HG03565 (cell line): ENCODE results near the gene GLB1L2.
"Not testable (repeated sequence)": the region's sequence is repeated elsewhere in the genome, so short reads cannot be mapped to it uniquely, and the experiment has no call there.

ENCODE experiments used
- ATAC-seq: cut with Tn5 transposase; IDR thresholded peaks from one replicate; pipeline ENCODE4 v1.9.1; 2021; ENCODE audit warnings: mild to moderate bottlenecking, moderate library complexity; ENCODE audit not compliant: unreplicated experiment

GLB1L2 gene

DNA sequence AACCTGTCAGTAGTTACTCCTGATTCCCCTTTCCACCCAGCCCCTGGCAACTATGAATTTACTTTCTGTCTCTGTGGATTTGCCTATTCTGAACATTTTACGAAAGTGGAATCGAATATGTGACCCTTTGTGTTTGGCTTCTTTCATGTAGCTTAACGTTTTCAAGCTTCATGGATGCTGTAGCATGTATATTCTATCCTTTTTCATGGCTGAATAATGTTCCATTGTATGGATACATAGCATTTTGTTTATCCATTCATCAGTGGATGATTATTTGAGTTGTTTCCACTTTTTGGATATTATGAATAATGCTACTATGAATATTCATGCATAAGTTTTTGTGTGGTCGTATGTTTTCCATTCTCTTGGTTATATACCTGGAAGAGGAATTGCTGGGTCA, 9.2 kb upstream of the GLB1L2 start:
- no peak for ATAC-seq

DNA sequence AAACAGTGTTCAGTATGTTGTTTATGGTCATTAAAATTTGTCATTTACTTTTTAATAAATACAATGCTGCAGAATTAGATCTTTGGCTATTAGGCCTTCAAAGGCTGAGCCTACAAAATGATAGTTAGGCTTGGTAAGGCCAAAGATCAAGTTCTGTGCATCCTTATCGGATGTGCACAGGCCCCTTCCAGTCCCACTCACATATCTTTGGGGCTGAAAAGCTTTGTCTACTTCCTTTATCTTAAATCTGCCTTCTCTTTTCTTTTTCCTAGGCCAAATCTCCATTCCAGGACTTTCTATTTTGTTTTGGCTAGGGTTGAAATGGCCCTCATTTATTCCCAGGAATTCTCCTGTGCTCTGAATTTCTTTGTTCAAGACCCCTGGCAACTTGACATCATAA, 3.4 kb upstream of the GLB1L2 start:
- no peak for ATAC-seq

DNA sequence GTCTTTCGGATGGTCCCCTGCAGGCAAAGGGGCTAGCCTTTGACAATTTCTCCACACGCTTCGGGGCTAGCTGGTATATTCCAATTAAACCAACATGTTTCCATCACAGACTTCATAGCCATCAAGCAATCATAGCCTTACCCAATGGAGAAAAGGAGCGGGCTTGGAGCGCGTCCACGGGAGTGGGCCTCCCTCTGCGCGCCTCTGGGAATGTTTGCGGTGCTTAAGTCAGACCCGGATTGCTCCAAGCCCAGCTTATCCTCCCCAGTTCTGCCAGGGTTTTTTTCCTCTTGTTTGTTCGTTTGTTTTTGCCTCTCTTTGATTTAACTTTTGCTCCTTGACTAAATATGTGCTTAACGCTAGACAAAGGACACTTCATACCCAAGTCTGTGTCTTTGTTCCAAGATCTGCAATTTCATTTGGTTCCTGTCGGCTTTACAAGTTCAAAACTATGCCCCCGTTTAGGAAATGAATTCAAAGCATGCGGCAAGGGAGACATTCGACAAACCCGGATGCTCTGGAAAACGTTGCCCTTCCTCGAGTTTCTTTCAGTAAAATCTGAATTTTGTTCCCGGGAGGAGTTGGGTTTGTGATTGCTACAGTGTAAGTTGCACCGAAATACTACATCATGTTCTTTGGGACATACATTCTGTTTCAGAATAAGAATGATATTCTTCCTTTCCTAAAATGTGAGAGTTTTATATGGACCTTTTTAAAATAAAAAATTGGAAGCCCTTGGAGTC, 1.0 kb upstream of the GLB1L2 start:
- no peak for ATAC-seq

DNA sequence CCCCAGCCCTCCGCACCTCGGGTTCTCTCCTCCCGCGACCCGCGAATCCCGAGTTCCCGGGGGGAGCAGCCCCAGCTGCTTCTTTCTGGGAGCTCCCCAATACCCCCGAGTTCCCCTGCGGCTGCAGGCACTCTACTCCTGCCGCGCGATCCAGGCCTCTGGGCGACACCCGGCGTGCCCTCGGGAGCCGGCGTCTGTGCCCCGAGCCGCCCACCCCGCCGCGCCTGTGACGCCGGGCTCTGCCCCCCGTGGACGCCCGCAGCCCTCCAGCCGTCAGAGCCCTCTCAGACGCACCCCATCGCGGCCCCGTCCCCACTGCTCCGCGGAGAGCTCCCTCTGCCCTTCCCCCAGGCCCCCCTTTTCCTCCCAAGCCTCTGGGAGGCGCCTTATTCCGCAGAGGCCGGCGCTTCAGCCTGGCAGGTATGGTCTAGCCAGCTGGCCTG, 422 bp downstream of the GLB1L2 start:
- ATAC-seq = no peak

DNA sequence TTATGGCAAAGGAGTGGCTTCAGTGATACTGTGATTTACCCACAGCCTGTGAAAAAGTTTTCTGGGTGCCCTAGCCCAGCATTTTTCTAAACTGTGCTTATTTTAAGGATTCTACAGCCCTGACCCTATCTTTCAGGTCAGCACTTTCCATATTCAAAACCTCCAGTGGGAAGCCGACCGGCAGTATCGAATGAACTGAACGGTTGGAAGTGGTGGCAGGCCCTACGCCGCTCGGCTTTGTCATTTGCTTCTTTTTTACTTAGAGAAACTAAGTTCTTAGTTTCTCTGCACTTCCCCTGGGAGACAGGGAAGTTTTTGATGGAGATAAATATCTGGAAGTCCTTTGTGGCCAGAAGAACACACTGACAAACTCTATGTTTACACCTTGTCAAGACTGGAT, 994 bp downstream of the GLB1L2 start:
- no peak for ATAC-seq

DNA sequence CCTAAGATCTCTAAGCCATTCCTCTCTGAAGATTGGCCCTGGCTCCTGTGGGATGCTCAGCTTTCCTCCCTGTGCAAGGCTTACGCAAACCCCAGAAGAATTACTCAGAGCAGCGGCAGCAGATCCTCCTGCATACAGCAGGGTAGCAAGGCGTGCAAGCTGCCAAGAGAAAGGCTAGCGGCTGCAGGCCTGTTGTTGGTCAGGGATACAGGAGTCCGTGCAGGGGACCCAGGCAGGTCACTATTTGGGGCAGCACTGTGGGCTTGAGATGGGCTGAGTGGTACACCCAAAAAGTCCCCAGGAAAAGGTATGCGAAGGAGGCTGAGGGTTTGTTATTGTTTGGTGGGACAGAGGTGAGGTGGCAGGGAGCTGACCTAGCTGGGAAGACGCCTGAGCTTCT, 1.5 kb downstream of the GLB1L2 start:
- ATAC-seq = no peak

DNA sequence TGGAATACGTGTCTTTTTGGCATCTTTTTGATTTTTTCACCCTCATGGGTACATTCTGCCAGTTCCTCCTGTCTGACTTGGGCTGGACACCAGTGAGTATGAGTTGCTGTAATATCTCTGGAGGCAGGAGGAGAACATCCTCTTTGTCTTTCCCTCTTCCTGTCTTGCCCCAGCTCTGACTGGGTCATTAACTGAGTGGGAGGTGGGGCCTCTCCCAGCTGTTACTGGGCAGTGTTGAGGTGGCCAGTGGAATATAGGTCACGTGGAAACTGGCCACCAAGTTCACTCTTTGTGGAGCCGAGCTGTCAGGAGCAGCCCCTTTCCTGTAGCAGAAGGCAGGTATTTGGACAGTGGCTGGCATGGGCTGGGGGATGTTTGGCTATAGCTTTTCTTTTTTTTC, 2.2 kb downstream of the GLB1L2 start:
- no peak for ATAC-seq

DNA sequence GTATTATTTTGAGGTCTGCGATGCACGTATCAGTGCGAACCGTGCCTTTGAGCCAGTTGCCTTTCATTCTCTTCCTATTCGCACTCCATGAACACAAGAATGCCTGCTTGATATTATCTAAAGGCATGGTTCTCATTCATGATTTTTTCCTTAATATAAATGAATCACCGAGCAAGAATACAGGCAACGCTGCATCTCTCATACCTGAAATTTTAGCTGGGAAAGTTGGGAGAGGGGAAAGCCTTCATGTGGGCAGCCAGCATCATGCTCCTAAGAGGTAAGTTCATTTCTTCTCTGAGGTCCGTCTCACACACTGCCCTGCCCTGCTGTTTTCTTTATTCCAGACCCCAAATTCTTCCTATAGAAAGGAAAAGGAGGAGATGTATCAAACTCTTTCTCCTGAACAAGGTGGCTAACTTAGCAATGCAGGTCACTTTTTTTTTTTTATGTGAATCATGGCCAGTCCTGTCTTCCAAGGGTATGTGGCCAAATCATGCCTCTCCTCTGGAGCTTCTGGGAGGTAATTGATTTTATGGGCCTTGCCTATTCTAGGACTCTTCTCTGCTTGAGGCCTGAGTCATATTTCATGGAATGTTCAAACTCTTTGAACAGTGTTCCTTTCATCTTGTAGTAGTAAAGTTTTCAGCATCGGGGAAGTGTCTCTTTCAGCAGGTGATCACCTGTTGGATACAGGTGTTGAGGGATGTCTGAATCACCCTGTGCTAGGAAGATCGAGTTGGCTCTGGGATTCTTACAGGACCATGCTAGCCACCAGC, 3.2 kb downstream of the GLB1L2 start:
- no peak for ATAC-seq

DNA sequence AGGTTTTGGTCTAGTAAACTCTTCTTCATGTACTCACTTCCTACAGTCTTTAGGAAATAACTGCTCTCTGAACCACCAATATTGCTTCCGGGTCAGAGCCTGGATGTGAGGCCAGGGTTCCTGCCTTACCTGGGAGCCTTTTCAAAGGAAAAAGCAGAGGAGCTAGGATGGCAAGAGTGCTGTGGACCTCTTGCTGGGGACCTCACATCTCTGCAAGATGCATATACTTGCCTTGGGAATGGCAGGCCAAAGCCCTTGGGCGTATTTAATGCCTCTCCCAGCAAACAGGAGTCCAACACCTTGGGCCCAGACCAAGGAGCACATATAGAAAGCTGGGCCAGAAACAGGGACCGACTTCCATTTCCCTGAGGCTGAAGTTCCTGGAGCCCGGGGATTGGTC, 5.3 kb downstream of the GLB1L2 start:
- no peak for ATAC-seq

DNA sequence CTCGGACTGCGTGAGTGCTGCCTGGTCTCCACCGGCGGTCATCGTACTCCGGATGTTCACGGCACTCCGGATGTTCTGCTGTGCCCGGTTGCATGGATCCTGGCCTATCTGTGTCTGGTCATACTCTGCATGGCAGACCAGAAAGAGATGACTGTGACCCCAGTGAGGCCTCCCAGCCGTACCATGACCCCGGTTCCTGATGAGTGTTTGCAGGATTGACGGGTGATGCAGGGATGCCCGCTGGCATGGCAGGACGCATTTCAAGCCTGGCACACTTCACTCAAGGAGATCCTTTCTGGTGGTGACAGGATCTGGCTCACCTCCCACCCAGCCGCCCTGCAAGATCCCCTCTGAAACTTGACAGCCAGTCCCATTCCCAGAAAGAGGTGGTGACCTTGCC, 6.3 kb downstream of the GLB1L2 start:
- no peak for ATAC-seq

DNA sequence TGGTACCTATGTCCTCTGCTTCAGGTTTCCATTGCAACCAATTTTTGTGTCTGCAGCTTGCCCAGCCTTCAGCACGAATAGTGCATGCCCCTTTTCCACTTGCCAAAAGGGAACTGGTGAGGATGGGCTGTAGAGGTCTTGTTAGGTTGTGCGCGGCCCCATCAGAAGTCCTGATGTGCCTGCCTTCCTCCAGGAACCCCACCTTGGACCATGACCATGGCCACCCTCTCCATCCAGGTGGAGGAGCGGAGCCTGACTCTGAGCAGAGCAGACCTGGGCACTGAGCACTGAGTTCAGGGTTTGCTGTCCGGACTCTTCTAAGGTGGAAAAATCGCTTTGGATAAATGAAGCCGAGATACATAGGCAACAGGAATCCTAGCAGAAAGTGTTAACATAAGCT, 6.9 kb downstream of the GLB1L2 start:
- no peak for ATAC-seq

DNA sequence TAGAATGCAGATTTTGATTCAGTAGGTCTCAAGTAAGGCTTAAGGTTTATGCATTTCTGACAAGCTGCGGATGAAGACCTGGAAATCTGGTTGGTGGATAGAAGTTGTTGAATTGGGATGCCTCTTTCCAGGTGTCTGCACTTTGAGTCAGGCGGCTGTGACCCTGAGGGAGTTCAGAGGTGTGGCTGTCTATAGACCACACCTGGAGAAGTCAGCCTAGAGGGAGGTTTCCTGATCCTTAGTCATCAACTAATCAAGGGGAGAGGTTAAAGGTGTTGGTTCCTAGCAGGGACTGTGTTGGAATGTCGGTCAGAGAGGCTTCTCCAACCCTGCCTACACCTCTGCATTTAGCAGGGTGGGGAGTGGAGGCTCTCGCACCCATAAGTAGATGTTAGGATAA, 8.0 kb downstream of the GLB1L2 start:
- ATAC-seq = no peak

DNA sequence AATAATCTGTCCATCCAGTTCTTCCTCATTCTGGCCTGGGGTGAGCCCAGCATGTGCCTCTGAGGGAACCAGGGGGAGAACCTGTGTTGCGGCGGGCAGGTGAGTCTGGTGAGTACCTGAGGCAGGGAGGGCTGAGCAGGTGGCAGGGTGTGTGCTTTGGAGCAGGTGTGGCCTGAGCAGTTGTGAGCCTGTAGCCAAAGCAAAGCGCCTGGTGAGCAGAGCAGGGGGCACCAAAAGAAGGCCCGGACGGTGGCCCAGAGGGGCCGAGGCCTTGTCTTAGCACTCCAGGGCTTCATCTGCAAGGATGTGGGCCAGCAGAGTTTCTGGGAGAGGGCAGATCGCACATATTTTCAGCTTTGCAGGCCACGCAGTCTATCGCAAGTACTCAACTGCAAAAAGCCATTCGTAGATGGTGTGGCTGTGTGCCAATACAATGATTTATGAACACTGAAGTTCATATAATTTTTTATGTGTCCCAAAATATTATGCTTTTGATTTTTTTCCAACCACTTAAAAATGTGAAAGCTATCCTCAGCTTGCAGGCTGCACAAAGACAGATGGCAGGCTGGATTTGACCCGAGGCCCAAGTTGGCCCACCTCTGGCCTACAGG, 8.7 kb downstream of the GLB1L2 start:
- ATAC-seq = no peak

DNA sequence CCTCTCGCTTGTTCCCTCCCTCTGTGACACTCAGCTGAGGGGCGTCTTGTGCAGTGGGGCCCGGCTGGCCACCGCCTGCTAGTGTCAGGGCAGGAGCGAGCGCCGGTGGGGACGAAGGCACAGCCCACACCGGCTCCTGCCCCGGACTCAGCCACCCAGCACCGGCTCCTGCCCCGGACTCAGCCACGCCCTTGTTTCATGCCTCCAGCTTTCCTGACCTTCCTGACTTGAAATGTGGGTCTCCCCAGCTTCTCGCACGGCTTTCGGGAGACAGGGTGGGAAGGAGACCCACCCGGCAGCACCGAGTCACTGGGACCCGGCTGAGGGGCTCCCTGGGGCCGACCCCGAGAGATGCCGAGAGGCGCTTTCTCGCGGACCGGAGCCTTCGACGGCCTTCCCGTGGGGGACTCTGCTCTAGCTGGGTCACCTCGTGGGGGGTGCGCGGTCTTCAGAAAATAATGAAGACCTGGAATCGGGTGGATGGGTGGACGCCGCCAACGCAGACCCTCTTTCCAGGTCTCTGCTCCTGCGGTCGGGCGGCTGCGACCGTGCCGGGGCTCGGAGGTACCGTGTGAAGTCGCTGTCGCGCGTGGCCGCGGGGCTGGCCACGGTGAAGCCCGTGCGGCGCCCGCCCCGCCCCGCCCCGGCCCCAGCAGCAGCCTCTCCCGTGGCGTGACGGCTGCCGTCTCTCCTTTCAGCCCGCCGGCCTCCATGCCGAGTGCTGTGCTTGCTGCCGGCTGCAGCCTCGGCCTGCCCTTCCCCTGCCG, 10.2 kb downstream of the GLB1L2 start:
- no peak for ATAC-seq

DNA sequence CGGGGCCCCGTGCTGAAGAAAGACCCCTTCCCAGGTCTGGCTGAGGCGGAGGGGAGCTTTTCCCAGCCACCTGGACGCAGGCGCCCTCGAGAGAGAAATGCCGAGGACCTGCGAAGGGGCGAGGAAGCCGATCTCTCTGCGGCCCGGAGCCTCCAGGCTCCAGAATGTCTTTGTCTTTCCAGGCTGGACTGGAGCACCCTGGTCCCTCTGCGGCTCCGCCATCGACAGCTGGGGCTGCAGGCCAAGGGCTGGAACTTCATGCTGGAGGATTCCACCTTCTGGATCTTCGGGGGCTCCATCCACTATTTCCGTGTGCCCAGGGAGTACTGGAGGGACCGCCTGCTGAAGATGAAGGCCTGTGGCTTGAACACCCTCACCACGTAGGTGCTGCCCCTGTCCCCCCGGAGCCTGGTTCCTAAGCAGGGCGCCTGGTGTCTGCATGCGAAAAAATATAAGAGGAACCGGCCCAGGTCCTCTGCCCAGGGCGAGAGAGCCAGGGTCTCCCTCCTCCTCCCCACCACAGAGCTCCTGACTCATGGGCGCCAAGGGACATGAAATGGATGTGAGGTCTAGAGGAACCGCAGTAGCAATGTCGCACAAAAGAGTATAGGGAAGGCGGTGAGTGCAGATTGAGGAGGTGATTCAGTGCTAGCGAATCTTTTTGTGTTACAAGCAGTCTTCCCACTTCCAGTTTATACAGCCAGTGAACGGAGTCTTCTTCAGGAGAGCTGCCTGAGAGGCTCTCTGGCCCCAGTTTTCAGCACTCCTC, 11.0 kb downstream of the GLB1L2 start:
- ATAC-seq = no peak

DNA sequence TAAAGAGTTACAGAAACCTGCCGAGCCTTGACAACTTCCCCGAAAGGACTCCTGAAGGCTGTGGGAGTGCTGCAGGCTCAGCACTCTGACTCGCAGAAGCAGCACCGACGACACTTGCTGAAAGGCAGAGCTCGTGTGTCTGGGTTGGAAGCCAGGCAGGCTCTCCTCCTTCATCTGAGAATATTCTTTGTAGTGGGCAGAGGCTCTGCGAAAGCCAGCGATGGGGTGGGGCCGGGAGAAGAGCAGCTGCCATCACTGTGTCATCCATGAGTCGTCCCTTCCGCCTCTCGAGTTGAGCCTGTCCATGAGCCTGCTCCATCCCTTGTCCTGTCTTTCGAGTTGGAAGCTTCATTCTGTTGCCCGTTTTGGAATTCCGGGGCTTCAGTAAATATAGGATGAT, 11.9 kb downstream of the GLB1L2 start:
- ATAC-seq = no peak

DNA sequence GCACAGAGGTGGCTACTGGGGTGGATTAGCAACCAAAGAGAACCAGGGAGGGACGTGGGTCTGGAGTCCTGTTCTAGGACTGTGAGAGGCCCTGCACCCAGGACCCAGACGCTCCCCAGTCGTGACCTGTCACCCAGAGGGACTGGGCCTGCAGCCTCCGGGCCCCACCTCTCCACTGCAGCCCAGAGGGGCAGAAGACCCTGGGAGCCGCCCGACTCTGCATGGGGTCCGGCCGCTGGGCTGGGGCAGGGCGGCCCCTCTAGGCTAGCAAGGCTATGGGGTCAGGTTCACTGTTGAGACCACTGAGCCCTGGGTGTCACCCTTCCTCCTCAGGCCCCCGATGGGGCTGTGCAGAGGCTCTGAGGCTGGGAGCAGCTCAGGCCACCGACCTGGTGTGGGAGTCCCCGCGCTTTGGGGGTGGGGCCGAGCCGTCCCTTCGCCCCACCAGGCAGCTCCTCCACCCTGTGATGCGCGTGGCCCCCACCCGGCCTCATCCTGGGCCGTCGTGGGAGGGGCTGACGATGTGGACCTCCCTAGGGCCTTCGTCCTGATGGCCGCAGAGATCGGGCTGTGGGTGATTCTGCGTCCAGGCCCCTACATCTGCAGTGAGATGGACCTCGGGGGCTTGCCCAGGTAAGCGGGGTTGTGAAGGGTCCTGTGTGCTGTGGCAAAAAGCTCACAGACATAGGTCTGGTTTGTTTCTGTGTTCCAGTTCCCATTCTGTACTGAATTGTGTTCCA, 12.9 kb downstream of the GLB1L2 start:
- not testable (repeated sequence) for ATAC-seq

DNA sequence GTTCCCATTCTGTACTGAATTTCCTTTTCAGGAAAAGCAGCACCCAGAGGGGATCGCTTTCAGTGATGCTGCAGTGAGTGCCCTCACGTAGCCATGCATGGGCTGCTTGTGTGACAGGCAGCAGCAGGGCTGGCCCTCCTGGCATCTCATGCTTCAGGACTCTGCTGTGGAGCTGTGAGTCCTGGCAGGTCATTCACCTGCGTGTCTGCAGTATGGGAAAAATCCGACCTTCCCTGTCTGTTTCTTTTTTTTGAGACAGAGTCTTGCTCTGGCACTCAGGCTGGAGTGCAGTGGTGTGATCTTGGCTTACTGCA, 13.4 kb downstream of the GLB1L2 start:
- no peak for ATAC-seq

DNA sequence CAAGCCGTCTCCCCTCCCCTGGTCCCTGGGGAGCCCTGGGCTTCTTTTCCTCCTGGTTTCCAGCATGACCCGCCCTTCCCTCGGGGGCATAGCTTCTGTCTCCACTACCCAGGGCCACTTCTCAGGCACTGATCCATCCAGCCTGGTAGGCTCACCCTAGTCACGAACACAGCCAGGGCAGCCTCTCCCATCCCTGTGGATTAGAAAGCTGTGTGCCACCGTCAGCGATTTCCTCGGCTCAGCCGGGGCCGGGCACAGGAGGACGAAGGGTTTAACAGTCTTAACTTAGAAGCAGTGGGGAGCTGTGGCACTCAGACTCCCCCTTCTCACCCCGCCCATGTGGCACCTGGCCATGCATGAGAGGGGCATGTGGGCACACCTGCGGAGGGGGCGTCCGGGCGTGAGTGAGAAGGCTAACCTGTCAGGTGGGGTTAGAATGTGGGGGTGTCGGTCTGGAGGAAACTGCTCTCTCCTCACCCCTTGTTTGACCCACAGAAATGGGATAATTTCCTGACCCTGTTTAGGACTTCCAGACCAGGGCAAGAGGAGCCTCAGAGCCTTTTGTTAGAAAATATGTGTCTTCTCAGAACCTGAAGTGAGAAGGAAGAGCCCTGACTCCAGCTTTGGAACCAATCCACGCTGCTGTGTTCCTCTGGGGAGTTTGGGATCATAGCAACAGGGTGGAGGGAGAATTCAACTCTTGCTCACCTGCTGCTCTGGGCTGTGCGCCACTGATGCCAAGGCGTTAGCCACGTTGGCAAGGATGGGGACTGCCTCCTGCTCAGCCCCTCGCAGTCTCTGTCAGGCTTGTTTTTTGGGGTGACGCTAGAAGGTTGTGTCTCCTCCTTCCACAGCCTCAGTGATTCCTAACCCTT, 14.6 kb downstream of the GLB1L2 start:
- no peak for ATAC-seq
